ENCODE measurements around the gene SMARCA1.
"Not testable (repeated sequence)": the region's sequence is repeated elsewhere in the genome, so short reads cannot be mapped to it uniquely, and the experiment has no call there.

SMARCA1 gene

GRCh38 chrX:129561453-129561852 is 38.2 kb upstream of the SMARCA1 start:
- TF ChIP-seq CTCF (conservative IDR thresholded peaks at IDR 0.05; ENCODE audit: low read length), result no peak
- H3K4me3 ChIP-seq (ENCODE audit: low read length), result no peak overlapping the region
- no peak for DNase-seq (ENCODE audit: low read depth)

GRCh38 chrX:129559783-129560182 is 36.5 kb upstream of the SMARCA1 start:
- no peak for TF ChIP-seq CTCF (conservative IDR thresholded peaks at IDR 0.05; ENCODE audit: low read length)
- no peak overlapping the region for H3K4me3 ChIP-seq (ENCODE audit: low read length)
- no peak for DNase-seq (ENCODE audit: low read depth)

GRCh38 chrX:129557844-129558480 is 34.7 kb upstream of the SMARCA1 start:
- H3K4me3 ChIP-seq (ENCODE audit: low read length), result no peak overlapping the region
- TF ChIP-seq CTCF (conservative IDR thresholded peaks at IDR 0.05; ENCODE audit: low read length), result no peak
- no peak for DNase-seq (ENCODE audit: low read depth)

- no peak for TF ChIP-seq CTCF (conservative IDR thresholded peaks at IDR 0.05; ENCODE audit: low read length)
- no peak for DNase-seq (ENCODE audit: low read depth)
- no peak overlapping the region for H3K4me3 ChIP-seq (ENCODE audit: low read length)
Measured at GRCh38 chrX:129556806-129557315, 33.6 kb upstream of the SMARCA1 start.

GRCh38 chrX:129554816-129555215 is 31.5 kb upstream of the SMARCA1 start:
- not testable (repeated sequence) for DNase-seq (ENCODE audit: low read depth)

GRCh38 chrX:129553619-129554288 is 30.5 kb upstream of the SMARCA1 start:
- no peak for TF ChIP-seq CTCF (conservative IDR thresholded peaks at IDR 0.05; ENCODE audit: low read length)
- no peak for DNase-seq (ENCODE audit: low read depth)
- H3K4me3 ChIP-seq (ENCODE audit: low read length), result no peak overlapping the region

More at GRCh38 chrX:129554816-129555215, 31.5 kb upstream of the SMARCA1 start:
- H3K4me3 ChIP-seq (ENCODE audit: low read length), result not testable (repeated sequence)

- H3K4me3 ChIP-seq (ENCODE audit: low read length), result no peak overlapping the region
- DNase-seq (ENCODE audit: low read depth), result no peak
- no peak for TF ChIP-seq CTCF (conservative IDR thresholded peaks at IDR 0.05; ENCODE audit: low read length)
Measured at GRCh38 chrX:129549124-129549523, 25.8 kb upstream of the SMARCA1 start.
